Fibroblast of skin of left biceps (primary cell): ENCODE data around the gene NDUFA13.
A peak's percentile ranks its signal among the peaks of the same experiment; 100 is the strongest.
"Not testable (repeated sequence)": the region's sequence is repeated elsewhere in the genome, so short reads cannot be mapped to it uniquely, and the experiment has no call there.

Source experiments
- DNase-seq, 2 experiments: peaks; one replicate each; pipeline ENCODE4 v3.0.0-alpha.2; 2013; ENCODE audit warnings: low read depth in 2 of 2

The NDUFA13 gene

GRCh38 chr19:19515642-19516519, at the start of gene NDUFA13:
TSS of gene NDUFA13 (plus strand) at chr19:19516225. CDS start at chr19:19516239, 14 bp downstream.
- peak; percentile 77 to 82 for DNase-seq

- no peak for DNase-seq
Observed at GRCh38 chr19:19468424-19469050, 47.5 kb upstream of the NDUFA13 start.

- no peak for DNase-seq
Observed at GRCh38 chr19:19470579-19470978, 45.4 kb upstream of the NDUFA13 start.

- no peak for DNase-seq
Observed at GRCh38 chr19:19471682-19472081, 44.3 kb upstream of the NDUFA13 start.

GRCh38 chr19:19472106-19472505, 43.9 kb upstream of the NDUFA13 start:
- DNase-seq: not testable (repeated sequence)

- DNase-seq: no peak
Observed at GRCh38 chr19:19475015-19475765, 40.8 kb upstream of the NDUFA13 start.

GRCh38 chr19:19475849-19476828, 39.9 kb upstream of the NDUFA13 start:
- DNase-seq: no peak

- DNase-seq: no peak
Observed at GRCh38 chr19:19477705-19478383, 38.2 kb upstream of the NDUFA13 start.

GRCh38 chr19:19480688-19481087, 35.3 kb upstream of the NDUFA13 start:
- DNase-seq: no peak

- no peak for DNase-seq
Observed at GRCh38 chr19:19482809-19483596, 33.0 kb upstream of the NDUFA13 start.

GRCh38 chr19:19485161-19485997, 30.6 kb upstream of the NDUFA13 start:
- DNase-seq: no peak

- no peak for DNase-seq
Observed at GRCh38 chr19:19485998-19486290, 30.1 kb upstream of the NDUFA13 start.

- no peak for DNase-seq
Observed at GRCh38 chr19:19486343-19487076, 29.5 kb upstream of the NDUFA13 start.

- no peak for DNase-seq
Observed at GRCh38 chr19:19487077-19487949, 28.7 kb upstream of the NDUFA13 start.

GRCh38 chr19:19487950-19488874, 27.8 kb upstream of the NDUFA13 start:
- no peak for DNase-seq
